GM12878 (cell line): Measurements from ENCODE around the gene HSF4. TPM values are rescaled to one million over a fixed set of nuclear protein-coding genes. Genes with fewer than 3 reads are reported as not detected.
A peak's percentile ranks its signal among the peaks of the same experiment; 100 is the strongest.

ENCODE experiments used
- ATAC-seq: fragments of 200-7000 bp; cut with Tn5 transposase; 3 replicates; pipeline ENCODE4 v1.9.1; 2020; ENCODE audit warnings: mild to moderate bottlenecking, moderate library complexity
- BruUV-seq: library from RNA; stranded (reverse); fragments of 400-500 nt; replicated peaks from 2 replicates; lab custom pipeline; 2021; lab: Mats Ljungman, UMichigan
- CTCF ChIA-PET: fragments of 300-600 bp; sonication (Branson Sonifier 250); formaldehyde crosslinking; extraction: SDS; loops from one replicate; lab custom pipeline; 2021; ENCODE audit warnings: inconsistent platforms; lab: Yijun Ruan, JAX
- POLR2A ChIA-PET: fragments of 350-600 bp; formaldehyde crosslinking; extraction: SDS; loops from one replicate; lab custom pipeline; 2021; ENCODE audit warnings: inconsistent platforms; lab: Charles Lee
- RAD21 ChIA-PET: fragments of 300-600 bp; sonication (Branson Sonifier 250); formaldehyde crosslinking; loops from one replicate; lab custom pipeline; 2023; ENCODE audit warnings: antibody characterized with exemption; ENCODE audit not compliant: unreplicated experiment; lab: Charles Lee
- SMC1A ChIA-PET: fragments of 300-600 bp; sonication (Branson Sonifier 250); formaldehyde crosslinking; loops from one replicate; lab custom pipeline; 2023; ENCODE audit not compliant: unreplicated experiment, uncharacterized antibody; lab: Charles Lee
- DNase-seq: peaks from one replicate; pipeline ENCODE4 v3.0.0-alpha.2; 2011; ENCODE audit warnings: low read depth, low spot score
- FAIRE-seq: peaks from 3 replicates; lab custom pipeline; 2011; peaks lifted over from hg19 to GRCh38; lab: Jason Lieb, UNC
- H2AFZ ChIP-seq: 2 replicates; pipeline ENCODE4 v1.6.0; 2011; ENCODE audit warnings: low read depth, low read length, control low read depth; ENCODE audit not compliant: control insufficient read depth
- H3K27ac ChIP-seq: 2 replicates; pipeline ENCODE4 v1.5.1; 2011; ENCODE audit warnings: control low read depth; ENCODE audit not compliant: control insufficient read depth, insufficient read depth
- H3K27me3 ChIP-seq, 2 experiments: replicated peaks in 1 of 2; 2 replicates each; pipeline versions ENCODE4 v1.6.0 to v1.6.1; 2011; ENCODE audit warnings: low read length in 1 of 2; ENCODE audit not compliant: control insufficient read depth in 2 of 2, insufficient read depth in 2 of 2
- H3K36me3 ChIP-seq, 2 experiments: 2 replicates each; pipeline ENCODE4 v1.5.1; 2011; ENCODE audit warnings: low read length in 1 of 2; ENCODE audit not compliant: control insufficient read depth in 2 of 2, insufficient read depth in 2 of 2
- H3K4me1 ChIP-seq: 2 replicates; pipeline ENCODE4 v1.6.1; 2011; ENCODE audit warnings: mild to moderate bottlenecking, low read length, moderate library complexity, mixed read lengths; ENCODE audit not compliant: control insufficient read depth, insufficient read depth
- H3K4me2 ChIP-seq: 2 replicates; pipeline ENCODE4 v1.6.0; 2011; ENCODE audit warnings: control low read depth; ENCODE audit not compliant: control insufficient read depth, insufficient read depth
- H3K4me3 ChIP-seq: fragments of 200-600 bp; sonication (generic); 2 replicates; pipeline ENCODE4 v1.5.1; 2016
- H3K79me2 ChIP-seq: 2 replicates; pipeline ENCODE4 v1.6.0; 2011; ENCODE audit warnings: low read length; ENCODE audit not compliant: control insufficient read depth, insufficient read depth
- H3K9ac ChIP-seq: 2 replicates; pipeline ENCODE4 v1.8.0; 2011; ENCODE audit warnings: low read length, control low read depth, mixed read lengths; ENCODE audit not compliant: control insufficient read depth, insufficient read depth
- H3K9me3 ChIP-seq: replicated peaks from 3 replicates; pipeline ENCODE4 v1.5.1; 2011; ENCODE audit warnings: mild to moderate bottlenecking, low read length; ENCODE audit not compliant: control insufficient read depth, insufficient read depth
- H4K20me1 ChIP-seq: 2 replicates; pipeline ENCODE4 v1.6.0; 2011; ENCODE audit not compliant: control insufficient read depth, insufficient read depth
- MLLT1 ChIP-seq: fragments of 450-650 bp; IDR thresholded peaks from 2 replicates; pipeline ENCODE4 v1.6.1; 2016; ENCODE audit warnings: mild to moderate bottlenecking
- SP1 ChIP-seq: IDR thresholded peaks from one replicate; pipeline ENCODE4 v1.6.1; 2011; ENCODE audit warnings: low read depth, low read length
- SUZ12 ChIP-seq: fragments of 200-600 bp; sonication (generic); IDR thresholded peaks from one replicate; pipeline ENCODE4 v1.6.1; 2018; ENCODE audit warnings: antibody characterized with exemption, mild to moderate bottlenecking; ENCODE audit not compliant: unreplicated experiment
- WGBS: methylation state at CpG from one replicate; pipeline ENCODE4 v1.1.6; 2016; ENCODE audit warnings: low lambda C conversion rate; ENCODE audit not compliant: insufficient replicate concordance, insufficient coverage; ENCODE audit errors: missing lambda C conversion rate; 5-methylcytosine and 5-hydroxymethylcytosine counted together
- in situ Hi-C: fragments of 300-500 bp; cut with MboI; formaldehyde crosslinking; loops from 9 replicates; pipeline ENCODE4 v1.14.3; 2018; ENCODE audit warnings: mixed read lengths
- intact Hi-C: fragments of 100-400 bp; cut with micrococcal nuclease; formaldehyde crosslinking; loops from one replicate; pipeline ENCODE4 v1.14.2; 2022; ENCODE audit not compliant: unreplicated experiment
- polyA plus RNA-seq, 11 experiments: library from polyadenylated mRNA; depleted of rRNA in 4 of 11; unstranded in 6 of 11; stranded (reverse) in 5 of 11; fragments of >200 nt; fragmentation: Nextera tagmentation in 4 of 11; fragmentation: Illumina TruSeq in 1 of 11; extraction: Ambion mirVana in 4 of 11; extraction: Trizol in 1 of 11; gene quantifications; 1 replicate in 1 of 11; 2 replicates in 10 of 11; pipeline versions ENCODE4 v1.2.1 to v1.2.3, GENCODE V29; 2011 to 2016; ENCODE audit warnings: inconsistent platforms in 2 of 11, missing spikeins in 2 of 11, low read depth in 1 of 11
- total RNA-seq, 4 experiments: library from RNA; depleted of rRNA in 3 of 4; stranded (reverse); fragments of >200 nt in 3 of 4; fragmentation: Illumina TruSeq in 1 of 4; extraction: Trizol in 1 of 4; gene quantifications; 2 replicates each; pipeline versions ENCODE4 v1.2.1 to v1.2.3, GENCODE V29; 2013 to 2021

Gene HSF4
- total and polyA plus RNA-seq, 10 of the 15 experiments (the other 5 are each of a cell fraction or from before 2014, with no cell fraction given): 0.31 to 9.9 (median 2.6) TPM; not detected in 1

GRCh38 chr16:67185651-67186134 lies 21.1 kb downstream of the HSF4 start:
- ChIA-PET POLR2A (interaction anchor here (1.0 to 1.2 kb wide), 3 partner anchors 25 to 172 kb away, joined by 3 to 6 read pairs (median 3); partner anchors contain the start of genes FBXL8, TMEM208 and TRADD), SMC1A (interaction anchor here (0.9 to 1.7 kb wide), 6 partner anchors 11 to 211 kb away, joined by 3 to 9 read pairs (median 6); no protein-coding TSS in a partner anchor), RAD21 (interaction anchor here (0.6 to 2.3 kb wide), 11 partner anchors 11 to 252 kb away, joined by 3 to 9 read pairs (median 3); partner anchors contain the start of genes FBXL8, NOL3 and TRADD), CTCF (interaction anchor here (0.5 to 2.9 kb wide), 32 partner anchors 9 to 235 kb away, joined by 3 to 34 read pairs (median 4); partner anchors contain the start of genes B3GNT9, CBFB, FBXL8 and NOL3)
- WGBS: under 1% methylated on average over 12 of the region's 12 CpGs
- TF ChIP-seq MLLT1 (0 out of 2 replicates have a peak, but pooled peaks have one; percentile 5), SP1 (no peak)
- no peaks in the 10 kb centered on the region for H4K20me1 ChIP-seq
- FAIRE-seq (no peak), ATAC-seq (no peak), DNase-seq (no peak)
- no peak overlapping the region for H3K9ac ChIP-seq
- peaks cover 0 to 3% of the 10 kb centered on the region in 2 experiments; a peak in 2 of 4 replicates for H3K27me3 ChIP-seq
- H3K9me3 ChIP-seq: no peaks in the 10 kb centered on the region
- H3K79me2 ChIP-seq: peaks cover 5% of the 10 kb centered on the region
- no peak overlapping the region for H2AFZ ChIP-seq
- H3K4me3 ChIP-seq: no peak overlapping the region
- no TSS peak for BruUV-seq
- H3K4me2 ChIP-seq: no peak overlapping the region
- in situ Hi-C loops (no loop called here), intact Hi-C loops (loop anchor here (1.0 to 2.0 kb wide), 4 partner anchors 61 to 231 kb away; partner anchors contain the start of gene FHOD1)
- peaks cover 4% of the 10 kb centered on the region for H3K4me1 ChIP-seq
- H3K36me3 ChIP-seq: no peaks in the 10 kb centered on the region
- no peak overlapping the region for H3K27ac ChIP-seq

- no TSS peak for BruUV-seq
- WGBS: 19% methylated on average over 5 of the region's 5 CpGs
- ChIA-PET RAD21 (interaction anchor here (1.3 kb wide), 1 partner anchor 31 kb away, joined by 4 read pairs; no protein-coding TSS in a partner anchor), POLR2A (no interaction called here), CTCF (interaction anchor here (2.9 kb wide), 1 partner anchor 27 kb away, joined by 15 read pairs; the partner anchor contains the start of genes FBXL8 and TRADD), SMC1A (no interaction called here)
- ATAC-seq (no peak), FAIRE-seq (no peak), DNase-seq (no peak)
- Histone ChIP-seq H2AFZ (no peak overlapping the region), H3K9ac (no peak overlapping the region), H3K79me2 (peaks cover 5% of the 10 kb centered on the region), H3K36me3 (no peaks in the 10 kb centered on the region), H3K4me2 (no peak overlapping the region), H3K27me3 (peaks cover 0 to 3% of the 10 kb centered on the region in 2 experiments; a peak in 2 of 4 replicates), H4K20me1 (no peaks in the 10 kb centered on the region), H3K4me1 (peaks cover 7% of the 10 kb centered on the region), H3K9me3 (no peaks in the 10 kb centered on the region), H3K4me3 (no peak overlapping the region), H3K27ac (no peak overlapping the region)
- in situ Hi-C loops (no loop called here), intact Hi-C loops (no loop called here)
- TF ChIP-seq SUZ12: no peak
These were observed 22.0 kb downstream of the HSF4 start for GRCh38 chr16:67186550-67186950.
